Upper lobe of left lung (tissue), 4 donors: Measurements from ENCODE around the gene NREP.

Experiments used
- EP300 ChIP-seq, 4 donors: sonication (generic); formaldehyde crosslinking; IDR thresholded peaks; one replicate each; pipeline ENCODE4 v1.5.1; 2017; ENCODE audit warnings: antibody characterized with exemption in 4 of 4, control low read depth in 2 of 4
- POLR2A ChIP-seq, 4 donors: fragments of 450-650 bp; IDR thresholded peaks; one replicate each; pipeline ENCODE4 v1.5.1; 2016 to 2017; ENCODE audit warnings: antibody characterized with exemption in 4 of 4, mild to moderate bottlenecking in 2 of 4
- POLR2AphosphoS5 ChIP-seq, 2 donors: sonication (generic); formaldehyde crosslinking; IDR thresholded peaks; one replicate each; pipeline ENCODE4 v1.5.1; 2017; ENCODE audit warnings: antibody characterized with exemption in 2 of 2
- TF ChIP-seq, protein P1 (sequence below), 6 experiments: fragments of 450-650 bp in 4 of 6; fragments of 200-600 bp in 2 of 6; sonication (generic) in 2 of 6; IDR thresholded peaks; one replicate each; pipeline ENCODE4 v1.5.1; 2016 to 2019; ENCODE audit warnings: antibody characterized with exemption in 6 of 6

DNA sequence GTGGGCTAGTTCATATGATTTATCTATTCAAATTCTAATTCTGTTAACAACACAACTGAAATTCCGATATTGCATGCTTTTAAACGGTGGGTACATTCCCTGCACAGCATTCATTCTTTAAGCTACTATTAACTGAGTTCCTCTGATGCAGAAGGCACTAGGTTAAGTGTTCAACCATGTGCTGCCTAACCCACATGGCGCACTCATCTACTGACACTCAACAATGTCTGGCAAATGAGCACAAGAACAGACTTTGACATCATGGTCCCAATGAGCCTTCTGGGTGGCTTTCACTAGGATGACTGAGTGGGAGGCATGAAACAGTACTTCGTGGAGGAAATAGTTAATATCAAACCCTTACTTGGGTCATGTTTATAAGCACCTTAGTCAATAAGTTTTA, 10.2 kb downstream of the NREP start:
- TF ChIP-seq EP300 (IDR thresholded peaks at IDR 0.05), result no peak
- TF ChIP-seq, protein P1, sequence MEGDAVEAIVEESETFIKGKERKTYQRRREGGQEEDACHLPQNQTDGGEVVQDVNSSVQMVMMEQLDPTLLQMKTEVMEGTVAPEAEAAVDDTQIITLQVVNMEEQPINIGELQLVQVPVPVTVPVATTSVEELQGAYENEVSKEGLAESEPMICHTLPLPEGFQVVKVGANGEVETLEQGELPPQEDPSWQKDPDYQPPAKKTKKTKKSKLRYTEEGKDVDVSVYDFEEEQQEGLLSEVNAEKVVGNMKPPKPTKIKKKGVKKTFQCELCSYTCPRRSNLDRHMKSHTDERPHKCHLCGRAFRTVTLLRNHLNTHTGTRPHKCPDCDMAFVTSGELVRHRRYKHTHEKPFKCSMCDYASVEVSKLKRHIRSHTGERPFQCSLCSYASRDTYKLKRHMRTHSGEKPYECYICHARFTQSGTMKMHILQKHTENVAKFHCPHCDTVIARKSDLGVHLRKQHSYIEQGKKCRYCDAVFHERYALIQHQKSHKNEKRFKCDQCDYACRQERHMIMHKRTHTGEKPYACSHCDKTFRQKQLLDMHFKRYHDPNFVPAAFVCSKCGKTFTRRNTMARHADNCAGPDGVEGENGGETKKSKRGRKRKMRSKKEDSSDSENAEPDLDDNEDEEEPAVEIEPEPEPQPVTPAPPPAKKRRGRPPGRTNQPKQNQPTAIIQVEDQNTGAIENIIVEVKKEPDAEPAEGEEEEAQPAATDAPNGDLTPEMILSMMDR (IDR thresholded peaks at IDR 0.05), result no peak
- no peak for TF ChIP-seq POLR2AphosphoS5 (IDR thresholded peaks at IDR 0.05)
- no peak for TF ChIP-seq POLR2A (IDR thresholded peaks at IDR 0.05)
